ENCODE results near the gene FUBP1. TPM values are rescaled to one million over a fixed set of nuclear protein-coding genes. Genes with fewer than 3 reads are reported as not detected.

Gene FUBP1
- total RNA-seq, 1 experiment from 2014 or later: 145 TPM

GRCh38 chr1:77987919-77988318, 9.0 kb upstream of the FUBP1 start:
- DNase-seq (ENCODE audit: low spot score): no peak

GRCh38 chr1:77986810-77987209, 7.9 kb upstream of the FUBP1 start:
- DNase-seq (ENCODE audit: low spot score): no peak

- no peak for DNase-seq (ENCODE audit: low spot score)
Measured at GRCh38 chr1:77984629-77985028, 5.8 kb upstream of the FUBP1 start.

GRCh38 chr1:77983997-77984355, 5.1 kb upstream of the FUBP1 start:
- no peak for DNase-seq (ENCODE audit: low spot score)

GRCh38 chr1:77983352-77983996, 4.6 kb upstream of the FUBP1 start:
- peak; percentile 10 for DNase-seq (ENCODE audit: low spot score)

GRCh38 chr1:77978293-77978968, 441 bp downstream of the FUBP1 start:
- DNase-seq (ENCODE audit: low spot score): peak; percentile 90

- no peak for DNase-seq (ENCODE audit: low spot score)
Measured at GRCh38 chr1:77977989-77978292, 931 bp downstream of the FUBP1 start.

DNA sequence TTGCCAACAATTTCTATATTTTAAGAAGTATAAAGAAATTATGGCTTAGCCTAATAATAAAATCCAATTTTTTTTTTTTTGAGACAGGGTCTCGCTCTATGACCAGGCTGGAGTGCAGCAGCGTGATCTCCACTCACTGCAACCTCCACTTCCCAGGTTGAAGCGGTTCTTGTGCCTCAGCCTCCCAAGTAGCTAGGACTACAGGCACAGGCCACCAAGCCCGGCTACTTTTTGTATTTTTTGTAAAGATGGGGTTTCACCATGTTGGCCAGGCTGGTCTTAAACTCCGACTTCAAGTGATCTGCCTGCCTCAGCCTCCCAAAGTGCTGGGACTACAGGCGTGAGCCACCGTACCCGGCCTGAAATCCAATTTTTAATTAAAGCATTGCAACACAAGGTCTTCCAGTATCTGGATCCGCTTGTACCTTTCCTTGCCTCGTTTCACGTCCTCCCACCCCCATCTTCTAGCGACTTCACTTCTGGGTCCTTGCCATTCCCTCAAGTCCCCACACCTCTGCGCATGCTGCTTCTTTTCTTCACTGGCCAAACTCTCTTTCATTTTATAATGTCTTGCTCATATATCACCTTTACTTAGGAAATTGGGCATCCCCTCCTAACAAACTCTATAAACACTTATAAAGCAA, 2.3 kb downstream of the FUBP1 start:
- DNase-seq (ENCODE audit: low spot score): no peak

DNA sequence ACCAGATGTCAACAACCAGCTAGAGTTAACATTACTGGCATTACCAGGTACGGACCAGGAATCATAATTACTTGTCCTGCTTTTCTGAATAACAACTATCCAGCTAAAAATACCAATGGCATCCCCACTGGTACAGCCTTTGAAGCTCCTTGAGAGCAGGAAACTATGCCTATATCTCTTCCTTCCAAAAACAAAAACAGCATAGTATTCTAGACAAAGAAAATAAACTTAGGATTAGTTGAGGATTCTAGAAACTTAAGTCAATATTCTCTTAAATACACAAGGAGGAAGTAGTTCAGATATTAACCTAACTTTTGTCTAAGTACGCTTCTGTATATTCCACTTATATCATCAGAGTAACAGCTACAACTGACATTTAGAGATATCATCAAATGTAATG, 3.0 kb downstream of the FUBP1 start:
- no peak for DNase-seq (ENCODE audit: low spot score)

DNA sequence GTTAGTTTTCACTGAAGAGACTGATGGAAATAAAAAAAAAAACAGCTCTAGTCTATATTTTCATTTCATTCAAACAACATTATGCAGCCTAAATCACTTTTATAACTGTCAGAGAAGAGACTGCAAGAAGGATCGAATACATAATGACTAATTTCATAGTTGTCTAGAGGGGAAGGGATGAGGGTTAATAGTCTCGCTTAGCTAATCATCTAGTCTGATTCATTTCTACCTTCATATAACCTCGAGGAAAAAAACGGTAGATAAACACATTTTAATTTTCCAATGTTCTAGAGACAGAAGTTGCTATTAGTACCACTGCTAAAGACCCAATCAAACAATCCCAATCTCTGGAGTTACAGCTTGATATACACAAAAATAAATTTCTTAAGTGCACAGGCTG, 3.5 kb downstream of the FUBP1 start:
- no peak for DNase-seq (ENCODE audit: low spot score)

DNA sequence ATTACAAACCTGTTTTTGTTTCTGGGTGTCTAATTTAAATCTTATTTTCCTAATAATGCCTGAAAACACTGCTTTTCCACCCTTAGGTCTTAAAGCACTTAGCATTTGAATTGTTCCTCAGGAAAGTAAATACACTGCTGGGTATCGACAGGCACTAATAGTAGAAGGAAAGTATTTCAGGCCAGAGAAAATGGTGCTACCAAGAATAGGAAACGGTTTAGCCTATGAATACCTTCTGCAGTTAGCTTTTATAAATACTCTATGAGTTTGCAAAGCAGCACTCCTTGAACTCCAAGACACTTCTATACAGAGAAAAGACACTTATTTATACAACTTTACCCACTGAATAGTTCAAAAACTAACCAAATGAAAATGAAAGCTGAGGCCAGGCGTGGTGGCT, 6.8 kb downstream of the FUBP1 start:
- DNase-seq (ENCODE audit: low spot score): no peak

GRCh38 chr1:77970192-77970591, 8.7 kb downstream of the FUBP1 start:
- no peak for DNase-seq (ENCODE audit: low spot score)

DNA sequence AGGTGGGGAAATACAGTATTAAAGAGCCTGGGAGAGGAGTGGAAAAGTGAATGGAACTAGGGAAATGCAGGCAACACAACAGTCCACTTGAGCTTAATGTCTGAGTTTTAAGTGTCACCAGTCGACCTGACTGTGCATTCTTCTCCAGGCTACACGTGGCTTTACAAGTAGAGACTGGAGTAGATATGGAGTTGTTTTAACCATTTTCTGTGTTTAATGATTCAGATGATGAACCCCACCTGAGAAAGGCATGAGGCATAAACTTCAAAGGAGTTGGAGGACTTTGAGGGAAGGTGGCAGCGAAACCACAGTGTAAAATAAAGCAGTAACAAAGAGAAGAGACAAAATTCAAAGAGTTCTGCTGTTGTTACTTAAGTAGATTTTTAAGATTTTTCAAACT, 12.6 kb downstream of the FUBP1 start:
- DNase-seq (ENCODE audit: low spot score): no peak

GRCh38 chr1:77961392-77961791, 17.5 kb downstream of the FUBP1 start:
- no peak for DNase-seq (ENCODE audit: low spot score)

DNA sequence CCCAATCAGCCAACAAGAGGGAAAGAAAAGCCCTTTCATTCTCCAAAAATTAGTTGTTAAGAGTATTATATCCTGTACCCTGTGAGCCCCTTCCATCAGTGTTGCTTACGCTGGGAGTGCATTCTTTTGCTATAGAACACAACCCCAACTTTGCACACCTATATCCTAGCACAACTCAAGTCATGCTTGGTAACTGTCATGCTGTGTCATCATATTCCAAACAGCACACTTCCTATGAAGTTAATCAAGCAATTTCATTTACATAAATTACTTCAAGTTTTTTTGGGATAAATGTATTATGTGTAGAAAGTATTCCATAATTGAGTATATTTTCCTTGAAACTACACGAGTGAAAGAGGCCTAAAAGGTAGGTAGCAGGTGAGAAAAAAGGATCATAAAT, 20.0 kb downstream of the FUBP1 start:
- DNase-seq (ENCODE audit: low spot score): no peak

- no peak for DNase-seq (ENCODE audit: low spot score)
Measured at GRCh38 chr1:77958391-77958790, 20.5 kb downstream of the FUBP1 start.

GRCh38 chr1:77956464-77956863, 22.4 kb downstream of the FUBP1 start:
- DNase-seq (ENCODE audit: low spot score): no peak

DNA sequence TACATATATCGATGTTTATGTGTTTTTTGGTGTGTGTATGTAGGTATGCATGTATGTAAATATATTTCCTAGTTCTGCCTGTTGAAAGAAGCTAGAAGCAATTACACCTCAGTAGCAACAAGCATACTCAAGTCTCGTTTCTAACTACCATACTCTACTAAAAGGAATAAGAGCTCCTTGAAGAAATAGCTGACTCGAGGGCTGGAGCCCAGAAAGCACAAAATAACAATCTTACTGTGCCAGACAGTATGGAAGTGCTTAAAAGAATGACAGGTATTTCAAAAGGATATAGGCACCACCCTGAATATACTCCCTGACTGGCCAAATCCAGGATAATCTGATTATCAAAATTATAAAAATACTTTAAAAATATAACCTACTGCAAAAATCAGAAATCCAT, 23.2 kb downstream of the FUBP1 start:
- DNase-seq (ENCODE audit: low spot score): no peak

GRCh38 chr1:77954521-77954920, 24.4 kb downstream of the FUBP1 start:
- DNase-seq (ENCODE audit: low spot score): no peak

- no peak for DNase-seq (ENCODE audit: low spot score)
Measured at GRCh38 chr1:77953907-77954306, 25.0 kb downstream of the FUBP1 start.

DNA sequence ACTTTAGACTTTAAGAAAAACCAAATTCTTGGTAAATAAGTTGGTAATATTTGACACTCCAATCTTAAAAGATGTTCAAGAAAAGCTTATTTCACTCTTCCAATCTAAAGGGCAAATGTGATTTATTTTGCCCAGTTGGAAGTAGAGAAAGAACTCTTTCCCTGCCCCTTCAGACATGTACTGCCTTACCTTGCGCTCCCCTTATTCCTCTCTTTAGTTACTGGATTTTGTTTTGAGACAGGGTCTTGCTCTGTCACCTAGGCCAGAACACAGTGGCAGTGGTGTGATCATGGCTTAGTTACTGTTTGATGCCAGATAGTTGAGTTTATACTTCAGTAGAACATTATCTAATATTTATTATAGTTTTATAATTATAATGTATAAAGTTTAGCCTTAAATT, 27.5 kb downstream of the FUBP1 start:
- no peak for DNase-seq (ENCODE audit: low spot score)

GRCh38 chr1:77950873-77951272, 28.0 kb downstream of the FUBP1 start:
- no peak for DNase-seq (ENCODE audit: low spot score)

DNA sequence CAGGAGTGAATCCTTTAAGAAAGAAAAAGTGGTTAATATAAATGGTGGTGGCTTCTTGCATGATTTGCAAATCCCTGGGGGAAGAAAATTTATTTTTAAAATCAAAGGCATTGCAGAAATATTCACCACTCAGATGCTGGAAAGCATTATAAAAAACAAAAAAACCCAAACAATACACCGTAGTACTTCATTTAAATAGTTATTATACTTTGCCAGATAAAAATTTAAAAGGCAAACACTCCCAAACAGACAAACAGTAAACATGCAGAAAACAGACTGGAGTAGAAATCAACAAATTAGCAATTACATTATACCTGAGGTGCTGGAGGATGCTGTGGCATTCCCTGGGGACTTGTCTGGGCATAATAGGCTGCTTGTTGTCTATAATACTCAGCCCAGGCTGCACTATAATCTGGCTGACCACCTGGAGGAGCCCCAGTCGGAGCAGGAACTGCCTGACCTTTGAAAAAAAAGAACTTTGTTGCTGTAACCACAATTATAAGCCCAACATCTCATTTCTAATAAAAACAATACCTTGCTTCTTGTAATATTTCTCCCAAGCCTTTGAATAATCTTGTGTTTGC, 29.9 kb downstream of the FUBP1 start:
- peak; percentile 16 for DNase-seq (ENCODE audit: low spot score)
